ENCODE data around the gene BRAT1.

BRAT1 gene

DNA sequence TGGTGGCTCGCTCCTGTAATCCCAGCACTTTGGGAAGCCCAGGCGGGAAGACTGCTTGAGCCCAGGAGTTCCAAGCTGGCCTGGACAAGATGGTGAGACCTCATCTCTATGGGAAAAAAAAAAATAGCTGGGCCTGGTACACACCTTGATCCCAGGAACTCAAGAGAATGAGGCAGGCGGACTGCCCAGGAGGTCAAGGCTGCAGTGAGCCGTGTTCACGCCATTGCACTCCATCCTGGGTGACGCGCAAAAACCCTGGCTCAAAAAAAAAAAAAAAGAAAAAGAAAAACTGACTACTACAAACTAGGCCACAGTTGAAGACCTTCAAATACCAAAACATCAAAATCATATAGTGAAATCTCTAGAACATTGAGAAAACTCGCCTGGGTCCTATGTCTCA, 3.9 kb downstream of the BRAT1 start:
- Histone ChIP-seq H3K4me3 (ENCODE audit: low read depth, low read length) (no peak overlapping the region), H3K27me3 (replicated peaks) (no peaks in the 10 kb centered on the region), H3K27ac (no peak overlapping the region), H3K36me3 (replicated peaks) (peaks cover 13% of the 10 kb centered on the region)
- no peak for DNase-seq
- in situ Hi-C loops (cut with HindIII; ENCODE audit: low pct_ligation_motif_present, low sequenced_read_pairs): no loop called here
- TF ChIP-seq, protein P1, sequence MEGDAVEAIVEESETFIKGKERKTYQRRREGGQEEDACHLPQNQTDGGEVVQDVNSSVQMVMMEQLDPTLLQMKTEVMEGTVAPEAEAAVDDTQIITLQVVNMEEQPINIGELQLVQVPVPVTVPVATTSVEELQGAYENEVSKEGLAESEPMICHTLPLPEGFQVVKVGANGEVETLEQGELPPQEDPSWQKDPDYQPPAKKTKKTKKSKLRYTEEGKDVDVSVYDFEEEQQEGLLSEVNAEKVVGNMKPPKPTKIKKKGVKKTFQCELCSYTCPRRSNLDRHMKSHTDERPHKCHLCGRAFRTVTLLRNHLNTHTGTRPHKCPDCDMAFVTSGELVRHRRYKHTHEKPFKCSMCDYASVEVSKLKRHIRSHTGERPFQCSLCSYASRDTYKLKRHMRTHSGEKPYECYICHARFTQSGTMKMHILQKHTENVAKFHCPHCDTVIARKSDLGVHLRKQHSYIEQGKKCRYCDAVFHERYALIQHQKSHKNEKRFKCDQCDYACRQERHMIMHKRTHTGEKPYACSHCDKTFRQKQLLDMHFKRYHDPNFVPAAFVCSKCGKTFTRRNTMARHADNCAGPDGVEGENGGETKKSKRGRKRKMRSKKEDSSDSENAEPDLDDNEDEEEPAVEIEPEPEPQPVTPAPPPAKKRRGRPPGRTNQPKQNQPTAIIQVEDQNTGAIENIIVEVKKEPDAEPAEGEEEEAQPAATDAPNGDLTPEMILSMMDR (IDR thresholded peaks at IDR 0.05; ENCODE audit: low read depth, low read length, missing control alignments): no peak

DNA sequence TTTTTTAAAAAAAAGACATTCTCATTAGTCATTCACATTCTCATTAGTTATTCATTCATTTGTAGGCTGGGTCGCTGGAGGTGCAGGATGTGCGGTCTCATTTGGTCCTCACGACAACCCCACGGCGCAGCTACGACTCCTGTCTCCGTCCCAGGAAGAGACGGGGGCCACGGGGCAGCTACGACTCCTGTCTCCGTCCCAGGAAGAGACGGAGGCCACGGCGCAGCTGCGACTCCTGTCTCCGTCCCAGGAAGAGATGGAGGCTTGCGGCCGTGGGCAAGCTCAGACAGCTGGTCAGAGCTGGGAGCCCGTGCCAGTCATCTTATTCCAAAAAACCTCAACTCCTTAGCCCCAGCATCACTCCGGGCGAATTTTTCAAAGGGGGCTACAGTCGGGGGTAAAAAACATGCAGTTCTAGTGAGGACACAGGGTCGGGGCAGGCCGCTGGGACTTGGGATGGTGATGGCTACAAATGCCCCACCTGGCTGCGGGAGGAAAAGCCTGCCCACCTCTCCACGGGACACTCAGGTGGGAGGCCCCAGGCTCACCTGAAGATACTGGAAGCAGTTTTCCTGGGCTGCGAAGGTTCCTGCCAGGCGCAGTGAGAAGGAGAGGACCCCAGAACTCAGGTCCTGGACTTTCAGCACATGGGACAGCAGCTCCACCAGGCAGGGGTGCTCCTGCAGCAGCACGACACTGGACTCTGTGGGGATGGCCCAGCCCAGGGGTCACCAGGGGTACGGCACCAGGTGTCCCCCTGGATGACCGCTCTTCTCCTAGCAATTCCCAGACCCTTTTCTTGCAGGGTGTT, 8.3 kb downstream of the BRAT1 start:
- no peak overlapping the region for H3K4me3 ChIP-seq (ENCODE audit: low read depth, low read length)
- H3K27me3 ChIP-seq (replicated peaks): no peaks in the 10 kb centered on the region
- H3K36me3 ChIP-seq (replicated peaks): peaks cover 35% of the 10 kb centered on the region
- no peak overlapping the region for H3K27ac ChIP-seq
- TF ChIP-seq, protein P1 (IDR thresholded peaks at IDR 0.05; ENCODE audit: low read depth, low read length, missing control alignments): no peak
- in situ Hi-C loops (cut with HindIII; ENCODE audit: low pct_ligation_motif_present, low sequenced_read_pairs): no loop called here
- DNase-seq: no peak

DNA sequence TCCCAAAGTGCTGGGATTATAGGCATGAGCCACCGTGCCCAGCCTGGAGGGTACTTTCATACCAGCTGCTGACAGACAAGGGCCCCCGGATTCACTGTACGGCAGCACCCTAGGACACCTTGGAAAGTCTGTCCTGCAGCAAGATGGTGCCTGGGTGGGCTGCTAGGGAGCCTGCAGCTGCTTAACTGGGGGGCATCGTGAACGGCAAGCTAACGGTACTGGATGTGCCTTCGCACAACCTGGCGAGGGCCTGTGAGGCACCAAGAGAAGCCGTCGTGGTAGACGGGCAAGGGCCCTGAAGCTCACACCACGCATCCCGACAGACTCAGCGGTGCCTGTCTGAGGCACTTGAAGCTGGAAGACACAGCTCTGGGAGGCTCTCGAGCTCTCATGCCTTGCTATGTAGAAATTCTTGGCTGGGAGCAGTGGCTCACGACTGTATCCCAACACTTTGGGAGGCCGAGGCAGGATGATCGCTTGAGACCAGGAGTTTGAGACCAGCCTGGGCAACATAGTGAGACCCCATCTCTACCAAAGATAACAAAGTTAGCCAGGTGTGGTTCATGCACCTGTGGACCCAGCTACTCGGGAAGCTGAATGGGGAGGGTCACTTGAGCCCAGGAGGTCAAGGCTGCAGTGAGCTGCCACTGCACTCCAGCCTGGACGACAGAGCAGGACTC, 9.4 kb downstream of the BRAT1 start:
- no peak for DNase-seq
- in situ Hi-C loops (cut with HindIII; ENCODE audit: low pct_ligation_motif_present, low sequenced_read_pairs): no loop called here
- peaks cover 39% of the 10 kb centered on the region for H3K36me3 ChIP-seq (replicated peaks)
- no peaks in the 10 kb centered on the region for H3K27me3 ChIP-seq (replicated peaks)
- TF ChIP-seq, protein P1 (IDR thresholded peaks at IDR 0.05; ENCODE audit: low read depth, low read length, missing control alignments): no peak
- H3K4me3 ChIP-seq (ENCODE audit: low read depth, low read length): no peak overlapping the region
- H3K27ac ChIP-seq: no peak overlapping the region

DNA sequence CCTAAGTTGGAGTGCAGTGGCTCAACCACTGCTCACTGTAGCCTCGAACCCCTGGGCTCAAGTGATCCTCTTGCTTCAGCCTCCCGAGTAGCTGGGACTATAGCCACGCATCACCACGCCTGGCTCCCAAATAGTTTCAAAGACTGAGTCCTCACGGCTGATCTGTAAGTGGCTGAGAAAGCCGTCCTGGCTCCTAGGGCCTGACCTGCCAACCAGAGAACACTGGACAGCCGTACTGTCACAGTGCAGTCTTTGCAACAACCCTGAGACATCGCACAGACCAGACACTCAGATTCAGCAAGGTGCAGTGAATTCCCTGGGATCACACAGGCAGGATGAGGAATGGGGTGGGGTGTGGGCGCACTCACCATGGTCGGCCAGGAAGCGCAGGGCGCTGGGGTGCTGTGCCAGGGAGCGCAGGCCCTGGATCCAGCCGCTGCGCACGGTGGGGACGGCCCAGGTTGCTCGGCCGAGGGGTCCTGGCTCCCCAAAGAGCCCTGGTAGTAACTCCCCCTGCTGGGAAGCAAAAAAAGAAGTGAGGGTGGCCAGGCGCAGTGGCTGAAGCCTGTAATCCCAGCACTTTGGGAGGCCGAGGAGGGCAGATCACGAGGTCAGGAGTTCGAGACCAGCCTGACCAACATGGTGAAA, 10.7 kb downstream of the BRAT1 start:
- H3K36me3 ChIP-seq (replicated peaks): peaks cover 39% of the 10 kb centered on the region
- TF ChIP-seq, protein P1 (IDR thresholded peaks at IDR 0.05; ENCODE audit: low read depth, low read length, missing control alignments): no peak
- in situ Hi-C loops (cut with HindIII; ENCODE audit: low pct_ligation_motif_present, low sequenced_read_pairs): no loop called here

DNA sequence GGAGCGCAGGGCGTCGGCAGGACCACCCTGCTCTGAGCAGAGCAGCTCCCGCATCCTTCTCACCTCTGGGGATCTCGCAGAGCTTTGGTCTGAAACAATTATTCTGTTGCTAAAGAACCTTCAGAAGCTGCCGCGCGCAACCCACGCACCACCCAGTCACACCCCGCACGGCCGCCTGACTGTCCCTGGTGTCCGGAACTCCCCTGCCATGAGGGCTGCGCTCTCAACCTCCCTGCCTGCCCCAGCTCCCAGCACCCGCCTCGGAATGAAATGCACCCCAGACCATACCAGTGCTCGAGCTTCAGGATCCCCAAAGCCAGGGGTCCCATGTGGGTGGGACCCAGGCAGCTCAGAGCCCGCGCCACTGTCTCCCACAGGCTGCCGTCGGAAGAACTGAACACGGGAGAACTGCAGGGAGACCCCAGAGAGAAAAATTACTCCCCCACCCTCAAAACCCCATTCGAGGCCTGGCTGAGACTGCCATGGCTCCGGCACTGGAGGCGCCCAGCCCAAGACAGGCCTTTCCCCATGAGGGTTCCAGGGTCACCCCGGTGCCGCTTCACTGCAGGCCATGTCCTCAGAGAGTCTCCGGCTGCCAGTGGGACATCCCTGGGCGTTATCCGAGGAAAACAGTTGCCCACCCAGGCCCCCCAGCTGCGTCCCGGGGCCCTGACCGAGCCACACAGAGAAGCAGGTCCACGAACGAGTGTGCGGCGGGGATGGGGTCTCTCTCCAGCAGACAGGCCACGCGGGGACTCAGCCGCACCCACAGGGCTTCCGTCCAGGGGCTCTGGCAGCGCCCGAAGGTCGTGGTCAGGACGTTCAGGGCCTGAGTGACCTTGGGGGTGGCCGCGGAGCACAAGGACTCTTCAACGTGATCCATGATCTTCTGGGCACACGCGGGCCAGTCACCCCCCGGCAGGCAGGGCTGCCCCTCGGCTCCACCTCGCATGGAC, 12.1 kb downstream of the BRAT1 start:
- in situ Hi-C loops (cut with HindIII; ENCODE audit: low pct_ligation_motif_present, low sequenced_read_pairs): no loop called here
- Histone ChIP-seq H3K36me3 (replicated peaks) (peaks cover 44% of the 10 kb centered on the region), H3K27me3 (replicated peaks) (no peaks in the 10 kb centered on the region), H3K4me3 (ENCODE audit: low read depth, low read length) (no peak overlapping the region), H3K27ac (no peak overlapping the region)
- DNase-seq: no peak
- TF ChIP-seq, protein P1 (IDR thresholded peaks at IDR 0.05; ENCODE audit: low read depth, low read length, missing control alignments): no peak

More for the DNA sequence above, 10.7 kb downstream of the BRAT1 start:
- H3K27me3 ChIP-seq (replicated peaks): no peaks in the 10 kb centered on the region
- DNase-seq: no peak
- H3K27ac ChIP-seq: no peak overlapping the region
- no peak overlapping the region for H3K4me3 ChIP-seq (ENCODE audit: low read depth, low read length)

Data from brain microvascular endothelial cell (primary cell).